H1 (cell line): ENCODE results near the gene MARCHF3. TPM values are rescaled to one million over a fixed set of nuclear protein-coding genes. Genes with fewer than 3 reads are reported as not detected.

Experiments used
- POU5F1 ChIP-seq: IDR thresholded peaks from 2 replicates; pipeline ENCODE4 v1.6.1; 2011; ENCODE audit warnings: low read depth, mild to moderate bottlenecking, low read length, moderate library complexity
- SIRT6 ChIP-seq: IDR thresholded peaks from one replicate; pipeline ENCODE4 v1.7.1; 2012; ENCODE audit warnings: low read length, inconsistent platforms
- polyA plus RNA-seq, 7 experiments: library from polyadenylated mRNA; depleted of rRNA in 3 of 7; stranded (reverse) in 5 of 7; unstranded in 2 of 7; fragments of >200 nt in 5 of 7; fragments of 200-250 nt in 2 of 7; gene quantifications; 1 replicate in 5 of 7; 2 replicates in 1 of 7; 4 replicates in 1 of 7; pipeline versions ENCODE4 v1.2.1 to v1.2.3, GENCODE V29; 2011 to 2013; ENCODE audit warnings: missing spikeins in 2 of 7, mixed read lengths in 2 of 7
- total RNA-seq: library from RNA; stranded (reverse); fragmentation: NEBNext Ultra II Directional; extraction: Animal tissue kit (Norgen Biotek cat#: 25700); gene quantifications from 2 replicates; pipeline ENCODE4 v1.2.1, GENCODE V29; 2021

Gene MARCHF3
- total and polyA plus RNA-seq, 2 of the 8 experiments (the other 6 are each of a cell fraction or from before 2014, with no cell fraction given): 12.0 to 16.9 TPM

GRCh38 chr5:126924331-126925033, 105.9 kb downstream of the MARCHF3 start (continued):
- no peak for TF ChIP-seq POU5F1
- TF ChIP-seq SIRT6: no peak
- TF ChIP-seq, all 59 proteins: peak for 0
